GM12874 (cell line): ENCODE measurements around the gene ACOT4.

ENCODE experiments used
- CTCF ChIP-seq: IDR thresholded peaks from 2 replicates; pipeline ENCODE4 v1.5.1; 2011; ENCODE audit warnings: low read depth, mild to moderate bottlenecking, control low read depth, low read length, moderate library complexity; ENCODE audit not compliant: insufficient read depth

ACOT4 gene

DNA sequence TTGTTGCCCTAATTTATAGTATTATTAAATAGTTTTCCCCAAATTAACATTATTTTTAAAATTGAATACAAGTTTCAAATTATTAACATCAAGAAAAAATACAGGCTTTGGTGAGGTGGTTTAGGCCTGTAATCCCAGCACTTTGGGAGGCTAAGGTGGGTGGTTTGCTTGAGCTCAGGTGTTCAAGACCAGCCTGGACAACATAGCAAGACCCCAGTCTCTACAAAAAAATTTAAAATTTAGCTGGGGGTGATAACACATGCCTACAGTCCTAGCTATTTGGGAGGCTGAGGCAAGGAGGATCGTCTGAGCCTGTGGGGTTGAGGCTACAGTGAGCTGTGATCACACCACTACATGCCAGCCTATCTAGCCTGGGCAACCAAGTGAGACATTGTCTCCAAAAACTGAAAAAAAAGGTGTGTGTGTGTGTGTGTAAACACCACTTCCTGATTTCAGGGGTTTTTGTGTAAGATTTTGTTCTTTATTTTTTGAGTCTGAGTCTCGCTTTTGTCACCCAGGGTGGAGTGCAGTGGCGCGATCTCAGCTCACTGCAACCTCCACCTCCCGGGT, 49.2 kb downstream of the ACOT4 start:
- no peak for TF ChIP-seq CTCF

GRCh38 chr14:73644531-73645247, 53.0 kb downstream of the ACOT4 start, which contains the start of gene DNAL1:
DNAL1 (plus strand) TSS chr14:73644986; CDS start chr14:73645040, 54 bp downstream.
- TF ChIP-seq CTCF, result no peak

DNA sequence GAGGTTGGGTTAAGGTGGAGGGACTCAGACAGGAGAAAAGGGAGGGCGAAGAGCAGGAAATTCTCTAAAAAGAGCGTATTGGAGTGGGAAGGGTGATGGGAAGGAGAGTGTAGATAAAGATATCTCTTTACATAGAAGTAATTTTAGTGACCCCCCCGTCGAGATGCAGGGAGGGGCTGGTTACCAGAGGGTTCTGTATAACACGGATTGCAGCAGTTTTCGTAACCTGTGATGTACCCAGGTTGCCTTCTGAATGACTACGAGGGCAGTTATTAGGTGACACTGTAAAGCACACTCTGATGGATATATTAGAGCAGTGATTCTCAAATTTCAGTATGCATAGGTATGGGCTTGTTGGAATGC, 53.6 kb downstream of the ACOT4 start:
- no peak for TF ChIP-seq CTCF
